Kidney (tissue), 14 donors: Measurements from ENCODE around the gene AOX1. TPM values are rescaled to one million over a fixed set of nuclear protein-coding genes. Genes with fewer than 3 reads are reported as not detected.
"Not testable (repeated sequence)": the region's sequence is repeated elsewhere in the genome, so short reads cannot be mapped to it uniquely, and the experiment has no call there.

Experiments used
- DNase-seq, 5 donors: peaks; one replicate each; pipeline ENCODE4 v3.0.0-alpha.2; 2013 to 2020
- FAIRE-seq: peaks from 2 replicates; lab custom pipeline; 2012; peaks lifted over from hg19 to GRCh38; lab: Jason Lieb, UNC
- H3K27ac ChIP-seq, 2 donors: one replicate each; pipeline ENCODE4 v1.7.0; 2013; ENCODE audit warnings: low read depth in 2 of 2, low read length in 2 of 2, inconsistent platforms in 1 of 2
- H3K27me3 ChIP-seq: one replicate; pipeline ENCODE4 v1.7.1; 2013; ENCODE audit warnings: low read length, inconsistent platforms; ENCODE audit not compliant: control insufficient read depth, insufficient read depth
- H3K36me3 ChIP-seq, 3 donors: one replicate each; pipeline versions ENCODE4 v1.7.0 to v1.7.1; 2013; ENCODE audit warnings: low read length in 3 of 3, control low read depth in 1 of 3, inconsistent platforms in 1 of 3; ENCODE audit not compliant: insufficient read depth in 3 of 3, control insufficient read depth in 2 of 3
- H3K4me1 ChIP-seq, 3 donors: one replicate each; pipeline versions ENCODE4 v1.7.0 to v1.7.1; 2013; ENCODE audit warnings: low read length in 3 of 3, inconsistent platforms in 1 of 3, low read depth in 1 of 3; ENCODE audit not compliant: control insufficient read depth in 2 of 3, insufficient read depth in 2 of 3
- H3K4me3 ChIP-seq, 3 donors: one replicate each; pipeline versions ENCODE4 v1.7.0 to v1.8.1; 2013; ENCODE audit warnings: low read length in 3 of 3, control low read depth in 1 of 3, inconsistent platforms in 1 of 3
- H3K9ac ChIP-seq, 3 donors: one replicate each; pipeline versions ENCODE4 v1.7.0 to v1.7.1; 2013; ENCODE audit warnings: low read length in 3 of 3, control low read depth in 1 of 3, inconsistent platforms in 1 of 3
- H3K9me3 ChIP-seq, 3 donors: one replicate each; pipeline versions ENCODE4 v1.7.0 to v1.7.1; 2013; ENCODE audit warnings: low read length in 3 of 3, control low read depth in 1 of 3, inconsistent platforms in 1 of 3; ENCODE audit not compliant: control insufficient read depth in 2 of 3, insufficient read depth in 1 of 3
- CTCF ChIP-seq: IDR thresholded peaks from 3 replicates; pipeline ENCODE4 v1.5.1; 2012; ENCODE audit warnings: mild to moderate bottlenecking, moderate library complexity, borderline replicate concordance; ENCODE audit not compliant: insufficient read depth; ENCODE audit errors: extremely low read depth
- intact Hi-C: fragments of 100-400 bp; cut with DNase I; formaldehyde crosslinking; loops from one replicate; pipeline ENCODE4 v1.11.1; 2022
- polyA plus RNA-seq: library from polyadenylated mRNA; stranded (reverse); fragments of 350-450 nt; fragmentation: Illumina TruSeq; extraction: RNeasy Lipid Tissue Mini Kit (QIAGEN cat#74804); gene quantifications from one replicate; pipeline ENCODE4 v1.2.3, GENCODE V29; 2014; ENCODE audit warnings: low read depth, low replicate concordance; ENCODE audit not compliant: insufficient read depth
- total RNA-seq: library from RNA; stranded (reverse); fragmentation: NEBNext Ultra II Directional; extraction: Animal tissue kit (Norgen Biotek cat#: 25700); gene quantifications from one replicate; pipeline ENCODE4 v1.2.1, GENCODE V29; 2021
- donor health status: control.
- donor health status: control.
- donor health status: control.
- donor health status: control.
- donor health status: control.
- donor health status: DM: yes; HTN: yes; CAD: no.
- donor health status: Normal renal cell carcinoma (clear cell type).

The AOX1 gene
- total and polyA plus RNA-seq, 2 donors from 2014 or later, result 38.6 to 43.7 TPM

DNA sequence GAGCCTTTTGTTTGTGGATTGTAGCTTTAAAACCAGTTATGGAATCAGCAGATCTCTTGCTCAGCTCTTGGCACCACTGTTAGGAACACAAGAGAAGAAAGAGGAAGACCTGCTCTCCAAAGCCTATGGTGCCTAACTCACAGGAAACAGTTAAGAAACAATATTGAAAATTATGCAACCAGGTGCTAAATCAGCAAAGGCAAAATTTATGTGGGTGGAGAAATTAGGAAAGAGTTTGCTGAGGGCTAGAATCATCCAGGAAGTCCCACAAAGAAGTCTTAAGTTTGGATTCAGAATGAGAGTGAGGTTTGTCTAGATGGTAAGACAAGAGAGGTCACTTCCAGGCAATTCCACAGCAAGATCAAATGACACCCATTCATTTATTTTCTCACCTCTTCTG, 49.4 kb downstream of the AOX1 start:
- Histone ChIP-seq H3K4me1 (no peaks in the 10 kb centered on the region), H3K9me3 (no peaks in the 10 kb centered on the region), H3K4me3 (no peak overlapping the region), H3K9ac (no peak overlapping the region), H3K27me3 (no peaks in the 10 kb centered on the region), H3K36me3 (peaks cover 0 to 10% (median 0%) of the 10 kb centered on the region in 3 donors), H3K27ac (no peak overlapping the region)
- intact Hi-C loops, result no loop called here
- DNase-seq (no peak), FAIRE-seq (no peak)
- no peak for TF ChIP-seq CTCF

DNA sequence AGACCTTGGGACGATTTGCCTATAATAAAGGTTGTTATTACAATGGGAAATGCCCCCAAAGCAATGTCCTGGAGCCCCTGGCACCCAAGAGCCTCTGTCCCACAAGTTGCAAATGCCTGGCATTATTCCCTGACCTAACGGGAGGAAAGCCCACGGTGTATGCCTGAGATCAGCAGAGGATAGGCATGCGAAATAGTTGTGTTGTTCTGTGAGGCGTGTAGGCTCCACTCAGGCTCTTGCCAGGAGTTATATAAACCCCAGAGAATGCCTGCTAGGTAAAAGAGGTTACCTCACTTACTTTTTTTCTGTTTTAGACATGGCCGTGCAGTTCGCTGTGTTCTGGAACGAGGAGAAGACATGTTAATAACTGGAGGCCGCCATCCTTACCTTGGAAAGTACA, 52.1 kb downstream of the AOX1 start:
- intact Hi-C loops, result no loop called here

GRCh38 chr2:200640176-200640575, 54.4 kb downstream of the AOX1 start:
- intact Hi-C loops, result no loop called here
- peak in 2 of 5 donors; percentile 30 to 51 for DNase-seq
- Histone ChIP-seq H3K27me3 (no peaks in the 10 kb centered on the region), H3K9me3 (no peaks in the 10 kb centered on the region), H3K36me3 (peaks cover 0 to 4% (median 0%) of the 10 kb centered on the region in 3 donors), H3K4me3 (no peak overlapping the region), H3K4me1 (no peaks in the 10 kb centered on the region), H3K27ac (no peak overlapping the region), H3K9ac (no peak overlapping the region)
- FAIRE-seq, result no peak
- TF ChIP-seq CTCF, result no peak

More for the DNA sequence above, 52.1 kb downstream of the AOX1 start:
- Histone ChIP-seq H3K36me3 (peaks cover 0 to 10% (median 0%) of the 10 kb centered on the region in 3 donors), H3K27me3 (no peaks in the 10 kb centered on the region), H3K4me1 (no peaks in the 10 kb centered on the region), H3K9ac (no peak overlapping the region), H3K9me3 (no peaks in the 10 kb centered on the region), H3K27ac (peak overlapping the region in 1 of 2 donors; percentile 61), H3K4me3 (no peak overlapping the region)
- FAIRE-seq (no peak), DNase-seq (no peak)
- no peak for TF ChIP-seq CTCF

DNA sequence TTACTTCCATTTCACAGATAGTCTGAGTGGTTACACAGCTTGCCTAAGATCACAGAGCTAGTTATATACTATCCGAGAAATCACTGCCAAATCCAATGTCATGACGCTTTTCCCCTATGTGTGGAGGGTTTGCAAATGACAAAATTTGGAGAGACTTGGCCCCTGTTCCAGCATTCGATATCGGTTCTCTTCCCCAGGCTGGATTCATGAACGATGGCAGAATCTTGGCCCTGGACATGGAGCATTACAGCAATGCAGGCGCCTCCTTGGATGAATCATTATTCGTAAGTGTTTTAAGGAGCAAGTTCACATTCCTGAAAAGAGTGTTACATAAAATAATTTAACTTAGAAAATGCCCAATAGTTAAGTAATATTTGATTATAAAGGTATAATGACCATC, 55.1 kb downstream of the AOX1 start:
- no peak for DNase-seq
- no peak for TF ChIP-seq CTCF
- H3K9me3 ChIP-seq, result no peaks in the 10 kb centered on the region

GRCh38 chr2:200648518-200649281, 62.9 kb downstream of the AOX1 start:
- H3K36me3 ChIP-seq, H3K27me3 ChIP-seq, intact Hi-C loops, DNase-seq, H3K9ac ChIP-seq, FAIRE-seq, H3K9me3 ChIP-seq, H3K4me1 ChIP-seq, H3K4me3 ChIP-seq: not testable (repeated sequence)
- peak overlapping the region in 1 of 2 donors; percentile 32 for H3K27ac ChIP-seq

More for the DNA sequence above, 55.1 kb downstream of the AOX1 start:
- FAIRE-seq, result no peak
- Histone ChIP-seq H3K27me3 (no peaks in the 10 kb centered on the region), H3K9ac (no peak overlapping the region), H3K4me3 (no peak overlapping the region), H3K36me3 (peaks cover 0 to 4% (median 0%) of the 10 kb centered on the region in 3 donors), H3K4me1 (no peaks in the 10 kb centered on the region), H3K27ac (no peak overlapping the region)
- intact Hi-C loops, result no loop called here
